Stimulated activated naive CD8-positive, alpha-beta T cell treated with anti-CD3 and anti-CD28 coated beads, Interleukin-15, Interleukin-2, amounts not matched to agents 100 U/mL and 50 U/mL, for 24 hours (primary cell): ENCODE measurements around the gene FLNB.

Experiments
- ATAC-seq: fragments of 150-1000 bp; cut with Tn5 transposase; one replicate; pipeline ENCODE4 v1.10.0; 2021
- DNase-seq: peaks from one replicate; pipeline ENCODE4 v3.0.0; 2021

The FLNB gene

GRCh38 chr3:58203541-58203940, 195.3 kb downstream of the FLNB start:
- DNase-seq (no peak), ATAC-seq (no peak)

- DNase-seq (no peak), ATAC-seq (no peak)
Measured at GRCh38 chr3:58204720-58205119, 196.5 kb downstream of the FLNB start.

- ATAC-seq (no peak), DNase-seq (no peak)
Measured at GRCh38 chr3:58205981-58206380, 197.8 kb downstream of the FLNB start.

GRCh38 chr3:58206406-58207011, 198.3 kb downstream of the FLNB start:
- ATAC-seq (peak; percentile 98), DNase-seq (peak; percentile 46)

GRCh38 chr3:58207954-58208353, 199.7 kb downstream of the FLNB start:
- ATAC-seq (no peak), DNase-seq (no peak)

GRCh38 chr3:58209933-58210332, 201.7 kb downstream of the FLNB start:
- no peak for ATAC-seq
- DNase-seq = no peak

- ATAC-seq = no peak
- no peak for DNase-seq
Measured at GRCh38 chr3:58210761-58211460, 202.7 kb downstream of the FLNB start, which contains the start of gene DNASE1L3. Gene DNASE1L3 (minus strand): TSS chr3:58210972. CDS start chr3:58210906, 66 bp downstream.

GRCh38 chr3:58214484-58215316, 206.5 kb downstream of the FLNB start:
- DNase-seq (peak; percentile 64), ATAC-seq (peak; percentile 95)

- no peak for DNase-seq
- ATAC-seq = no peak
Measured at GRCh38 chr3:58215317-58216025, 207.2 kb downstream of the FLNB start.

- no peak for ATAC-seq
- DNase-seq = no peak
Measured at GRCh38 chr3:58216496-58217195, 208.4 kb downstream of the FLNB start.

- DNase-seq (peak; percentile 64), ATAC-seq (peak; percentile 38)
Measured at GRCh38 chr3:58217209-58217811, 209.1 kb downstream of the FLNB start.

- no peak for ATAC-seq
- DNase-seq = no peak
Measured at GRCh38 chr3:58218904-58219303, 210.7 kb downstream of the FLNB start.
